H9 (cell line): ENCODE data around the gene CBX1. TPM values are rescaled to one million over a fixed set of nuclear protein-coding genes. Genes with fewer than 3 reads are reported as not detected.
A peak's percentile ranks its signal among the peaks of the same experiment; 100 is the strongest.

ENCODE experiments used
- DNase-seq: peaks from one replicate; pipeline ENCODE4 v3.0.0-alpha.2; 2017
- H2AFZ ChIP-seq: one replicate; pipeline ENCODE4 v1.6.1; 2013; ENCODE audit warnings: mild to moderate bottlenecking, low read length, control low read depth, moderate library complexity
- H2AK5ac ChIP-seq: 2 replicates; pipeline ENCODE4 v1.6.1; 2013; ENCODE audit warnings: low read length, control low read depth, mixed read lengths; ENCODE audit not compliant: insufficient read length
- H2BK120ac ChIP-seq: one replicate; pipeline ENCODE4 v1.6.1; 2013; ENCODE audit warnings: low read depth, mild to moderate bottlenecking, low read length, control low read depth, inconsistent platforms; ENCODE audit not compliant: poor library complexity, severe bottlenecking
- H2BK12ac ChIP-seq: 2 replicates; pipeline ENCODE4 v1.6.1; 2013; ENCODE audit warnings: low read length, control low read depth, mixed read lengths, low read depth; ENCODE audit not compliant: insufficient read length
- H2BK15ac ChIP-seq: 2 replicates; pipeline ENCODE4 v1.6.1; 2013; ENCODE audit warnings: low read depth, low read length, control low read depth
- H2BK20ac ChIP-seq: one replicate; pipeline ENCODE4 v1.6.1; 2013; ENCODE audit warnings: low read depth, mild to moderate bottlenecking, low read length, control low read depth, inconsistent platforms; ENCODE audit not compliant: poor library complexity, severe bottlenecking
- H2BK5ac ChIP-seq: 2 replicates; pipeline ENCODE4 v1.6.1; 2013; ENCODE audit warnings: low read length, control low read depth, mixed read lengths; ENCODE audit not compliant: insufficient read length
- H3K14ac ChIP-seq: 2 replicates; pipeline ENCODE4 v1.6.1; 2013; ENCODE audit warnings: low read length, control low read depth; ENCODE audit not compliant: insufficient read depth
- H3K18ac ChIP-seq: 2 replicates; pipeline ENCODE4 v1.6.1; 2013; ENCODE audit warnings: low read depth, mild to moderate bottlenecking, mixed read lengths, low read length, control low read depth; ENCODE audit not compliant: insufficient read length
- H3K23ac ChIP-seq: 2 replicates; pipeline ENCODE4 v1.6.1; 2013; ENCODE audit warnings: low read length, control low read depth, mixed read lengths, low read depth; ENCODE audit not compliant: insufficient read length
- H3K23me2 ChIP-seq: 2 replicates; pipeline ENCODE4 v1.6.1; 2013; ENCODE audit warnings: low read depth, mild to moderate bottlenecking, mixed read lengths, low read length, control low read depth; ENCODE audit not compliant: insufficient read length, poor library complexity, severe bottlenecking
- H3K27ac ChIP-seq: 2 replicates; pipeline ENCODE4 v1.5.1; 2013; ENCODE audit warnings: low read length, control low read depth, mixed read lengths, low read depth; ENCODE audit not compliant: insufficient read length
- H3K27me3 ChIP-seq: 2 replicates; pipeline ENCODE4 v1.6.1; 2013; ENCODE audit warnings: low read length, control low read depth, inconsistent platforms; ENCODE audit not compliant: insufficient read depth
- H3K4ac ChIP-seq: 2 replicates; pipeline ENCODE4 v1.6.1; 2013; ENCODE audit warnings: low read depth, mild to moderate bottlenecking, control low read depth, inconsistent platforms, low read length, moderate library complexity
- H3K4me1 ChIP-seq: 2 replicates; pipeline ENCODE4 v1.6.1; 2013; ENCODE audit warnings: low read length, control low read depth, inconsistent platforms; ENCODE audit not compliant: insufficient read depth
- H3K4me2 ChIP-seq: 2 replicates; pipeline ENCODE4 v1.6.1; 2013; ENCODE audit warnings: low read length, control low read depth, mixed read lengths; ENCODE audit not compliant: insufficient read length, insufficient read depth
- H3K56ac ChIP-seq: 2 replicates; pipeline ENCODE4 v1.6.1; 2013; ENCODE audit warnings: low read depth, mild to moderate bottlenecking, mixed read lengths, low read length, control low read depth; ENCODE audit not compliant: insufficient read length
- H3K79me1 ChIP-seq: 2 replicates; pipeline ENCODE4 v1.6.1; 2013; ENCODE audit warnings: low read depth, mild to moderate bottlenecking, moderate library complexity, low read length, control low read depth, inconsistent platforms; ENCODE audit not compliant: insufficient read depth, poor library complexity, severe bottlenecking
- H3K79me2 ChIP-seq: 2 replicates; pipeline ENCODE4 v1.6.1; 2013; ENCODE audit warnings: low read length, control low read depth, inconsistent platforms; ENCODE audit not compliant: insufficient read depth
- H3K9ac ChIP-seq: 2 replicates; pipeline ENCODE4 v1.6.1; 2013; ENCODE audit warnings: low read length, control low read depth, mixed read lengths; ENCODE audit not compliant: insufficient read length; ENCODE audit errors: extremely low read depth
- H3K9me3 ChIP-seq: one replicate; pipeline ENCODE4 v1.6.1; 2013; ENCODE audit warnings: low read depth, low read length, inconsistent platforms; ENCODE audit not compliant: control insufficient read depth
- H3T11ph ChIP-seq: one replicate; pipeline ENCODE4 v1.6.1; 2013; ENCODE audit warnings: mild to moderate bottlenecking, low read length, control low read depth, inconsistent platforms
- H4K20me1 ChIP-seq: one replicate; pipeline ENCODE4 v1.6.1; 2013; ENCODE audit not compliant: control insufficient read depth, insufficient read length, insufficient read depth
- H4K5ac ChIP-seq: 2 replicates; pipeline ENCODE4 v1.6.1; 2013; ENCODE audit warnings: low read depth, mild to moderate bottlenecking, mixed read lengths, low read length, control low read depth; ENCODE audit not compliant: insufficient read length
- H4K8ac ChIP-seq: replicated peaks from 2 replicates; pipeline ENCODE4 v1.6.1; 2013; ENCODE audit warnings: low read length, control low read depth, mixed read lengths, low read depth; ENCODE audit not compliant: insufficient read length
- H4K91ac ChIP-seq: 2 replicates; pipeline ENCODE4 v1.6.1; 2013; ENCODE audit warnings: low read depth, mild to moderate bottlenecking, moderate library complexity, mixed read lengths, low read length, control low read depth; ENCODE audit not compliant: insufficient read length
- H3K27ac Mint-ChIP-seq, 3 experiments: 2 replicates in 2 of 3; 3 replicates in 1 of 3; pipeline ENCODE4 v1.8.0; 2020 to 2021; ENCODE audit warnings: mixed read lengths in 3 of 3, mild to moderate bottlenecking in 1 of 3, moderate library complexity in 1 of 3
- H3K27me3 Mint-ChIP-seq: 2 replicates; pipeline ENCODE4 v1.8.0; 2021; ENCODE audit warnings: low read depth, mild to moderate bottlenecking, moderate library complexity, mixed read lengths
- H3K36me3 Mint-ChIP-seq, 3 experiments: 2 replicates in 2 of 3; 3 replicates in 1 of 3; pipeline ENCODE4 v1.8.0; 2020 to 2021; ENCODE audit warnings: low read depth in 3 of 3, mixed read lengths in 3 of 3; ENCODE audit not compliant: insufficient read depth in 1 of 3
- H3K4me1 Mint-ChIP-seq, 2 experiments: 2 replicates each; pipeline ENCODE4 v1.8.0; 2020; ENCODE audit warnings: mixed read lengths in 2 of 2
- H3K4me3 Mint-ChIP-seq, 2 experiments: 2 replicates in 1 of 2; 3 replicates in 1 of 2; pipeline ENCODE4 v1.8.0; 2020 to 2021; ENCODE audit warnings: mild to moderate bottlenecking in 2 of 2, mixed read lengths in 2 of 2, moderate library complexity in 1 of 2
- H3K9me3 Mint-ChIP-seq, 2 experiments: 2 replicates in 1 of 2; 3 replicates in 1 of 2; pipeline ENCODE4 v1.8.0; 2020; ENCODE audit warnings: mild to moderate bottlenecking in 2 of 2, mixed read lengths in 2 of 2, moderate library complexity in 1 of 2
- WGBS: extraction: QIAGEN DNeasy Blood & Tissue Kit; methylation state at CpG from one replicate; pipeline ENCODE4 v1.1.7; 2013; ENCODE audit warnings: missing lambda C conversion rate, low lambda C conversion rate, mixed read lengths; ENCODE audit not compliant: insufficient read length; ENCODE audit errors: extremely low coverage; 5-methylcytosine and 5-hydroxymethylcytosine counted together
- total RNA-seq: library from RNA; stranded (reverse); gene quantifications from 2 replicates; pipeline ENCODE4 v1.2.1, GENCODE V29; 2021
- TF ChIP-seq, protein P1 (sequence below): fragments of 200-600 bp; sonication (generic); conservative IDR thresholded peaks from 3 replicates; pipeline ENCODE4 v1.8.0; 2021; ENCODE audit warnings: antibody characterized with exemption, mild to moderate bottlenecking

CBX1 gene
- total RNA-seq, 1 experiment from 2014 or later, result 155 TPM

DNA sequence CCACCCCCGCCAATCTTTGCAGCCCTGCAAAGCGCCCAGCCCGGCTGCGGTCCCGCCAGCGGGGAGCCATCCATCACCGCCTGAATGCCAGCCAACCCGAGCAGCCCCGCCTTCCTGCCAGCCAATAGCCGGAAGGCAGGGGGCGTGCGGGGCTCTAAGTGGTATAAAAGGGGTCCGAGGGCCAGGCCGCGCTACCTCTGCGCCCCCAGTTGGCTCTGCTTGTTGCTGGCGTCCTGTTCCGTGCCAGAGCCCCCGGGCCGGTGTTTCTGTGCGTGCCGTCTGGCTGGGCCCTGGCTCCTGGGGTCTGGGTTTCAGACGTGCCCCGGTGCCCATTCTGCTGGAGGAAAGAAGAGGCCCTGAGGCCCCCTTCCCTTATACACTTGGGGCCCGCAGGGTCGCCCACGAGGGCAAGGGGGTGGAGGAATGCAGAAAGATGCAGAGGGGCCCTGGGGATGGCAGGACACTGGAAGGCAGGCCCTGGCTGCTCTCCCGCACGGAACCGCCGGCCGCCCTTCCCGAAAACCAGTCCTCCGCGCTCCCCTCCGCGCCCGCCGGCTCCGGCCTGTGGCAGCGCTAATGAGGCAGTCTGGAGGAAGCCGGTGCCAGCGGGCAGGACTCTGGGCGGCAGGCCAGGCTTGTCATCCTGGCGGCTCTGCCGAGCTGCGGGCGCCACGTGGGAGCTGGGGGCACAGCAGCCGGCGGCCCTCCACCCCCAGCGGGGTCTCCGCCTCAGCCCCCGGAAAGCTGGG lies 77.7 kb downstream of the CBX1 start:
- Histone ChIP-seq H3K27me3 (peaks cover 2% of the 10 kb centered on the region; the same call in 1 of the 2 replicates), H3K27ac (no peak overlapping the region), H3K18ac (no peak overlapping the region), H3K79me1 (no peaks in the 10 kb centered on the region), H3K14ac (no peak overlapping the region), H3K4ac (no peak overlapping the region), H2BK12ac (no peak overlapping the region), H2BK5ac (no peak overlapping the region), H3T11ph (no peak overlapping the region), H3K23ac (no peak overlapping the region), H4K91ac (no peak overlapping the region), H2BK20ac (no peak overlapping the region), H3K4me1 (no peaks in the 10 kb centered on the region), H3K4me2 (peak overlapping the region; percentile 80), H3K9ac (no peak overlapping the region), H4K8ac (no peak overlapping the region), H2BK15ac (no peak overlapping the region), H3K56ac (no peak overlapping the region), H4K20me1 (no peaks in the 10 kb centered on the region), H3K9me3 (no peaks in the 10 kb centered on the region), H3K23me2 (peaks cover 19% of the 10 kb centered on the region), H3K79me2 (no peaks in the 10 kb centered on the region), H2AK5ac (no peak overlapping the region), H4K5ac (no peak overlapping the region), H2AFZ (no peak overlapping the region), H2BK120ac (no peak overlapping the region)
- peaks cover 38% of the 10 kb centered on the region for H3K27me3 Mint-ChIP-seq
- H3K4me1 Mint-ChIP-seq, result peaks cover 28 to 32% of the 10 kb centered on the region in 2 experiments
- no peaks in the 10 kb centered on the region; a peak in 1 of 5 replicates for H3K9me3 Mint-ChIP-seq
- H3K27ac Mint-ChIP-seq, result no peak overlapping the region
- peak; percentile 98 for DNase-seq
- no peaks in the 10 kb centered on the region for H3K36me3 Mint-ChIP-seq
- no CpG with 5 or more reads among the region's 54 CpGs for WGBS
- TF ChIP-seq, protein P1, sequence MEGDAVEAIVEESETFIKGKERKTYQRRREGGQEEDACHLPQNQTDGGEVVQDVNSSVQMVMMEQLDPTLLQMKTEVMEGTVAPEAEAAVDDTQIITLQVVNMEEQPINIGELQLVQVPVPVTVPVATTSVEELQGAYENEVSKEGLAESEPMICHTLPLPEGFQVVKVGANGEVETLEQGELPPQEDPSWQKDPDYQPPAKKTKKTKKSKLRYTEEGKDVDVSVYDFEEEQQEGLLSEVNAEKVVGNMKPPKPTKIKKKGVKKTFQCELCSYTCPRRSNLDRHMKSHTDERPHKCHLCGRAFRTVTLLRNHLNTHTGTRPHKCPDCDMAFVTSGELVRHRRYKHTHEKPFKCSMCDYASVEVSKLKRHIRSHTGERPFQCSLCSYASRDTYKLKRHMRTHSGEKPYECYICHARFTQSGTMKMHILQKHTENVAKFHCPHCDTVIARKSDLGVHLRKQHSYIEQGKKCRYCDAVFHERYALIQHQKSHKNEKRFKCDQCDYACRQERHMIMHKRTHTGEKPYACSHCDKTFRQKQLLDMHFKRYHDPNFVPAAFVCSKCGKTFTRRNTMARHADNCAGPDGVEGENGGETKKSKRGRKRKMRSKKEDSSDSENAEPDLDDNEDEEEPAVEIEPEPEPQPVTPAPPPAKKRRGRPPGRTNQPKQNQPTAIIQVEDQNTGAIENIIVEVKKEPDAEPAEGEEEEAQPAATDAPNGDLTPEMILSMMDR, result peak; percentile 14; the same call in 2 of the 3 replicates
- H3K4me3 Mint-ChIP-seq, result peak overlapping the region; percentile 69 to 84
